Mucosa of rectum (tissue), 2 donors: Measurements from ENCODE around the gene ENSA.
"Not testable (repeated sequence)": the region's sequence is repeated elsewhere in the genome, so short reads cannot be mapped to it uniquely, and the experiment has no call there.

Source experiments
- H3K27ac ChIP-seq, 2 donors: one replicate each; pipeline ENCODE4 v1.7.0; 2013; ENCODE audit warnings: inconsistent platforms in 2 of 2, low read depth in 2 of 2, low read length in 2 of 2
- H3K27me3 ChIP-seq, 2 donors: one replicate each; pipeline ENCODE4 v1.7.0; 2013; ENCODE audit warnings: low read length in 2 of 2; ENCODE audit not compliant: control insufficient read depth in 2 of 2, insufficient read depth in 2 of 2
- H3K36me3 ChIP-seq, 2 donors: one replicate each; pipeline ENCODE4 v1.7.0; 2013; ENCODE audit warnings: low read length in 2 of 2; ENCODE audit not compliant: control insufficient read depth in 2 of 2, insufficient read depth in 2 of 2
- H3K4me1 ChIP-seq, 2 donors: one replicate each; pipeline ENCODE4 v1.7.0; 2013; ENCODE audit warnings: low read length in 2 of 2, mild to moderate bottlenecking in 1 of 2; ENCODE audit not compliant: control insufficient read depth in 2 of 2, insufficient read depth in 2 of 2
- H3K4me3 ChIP-seq, 2 donors: one replicate each; pipeline ENCODE4 v1.7.0; 2013; ENCODE audit warnings: low read length in 2 of 2
- H3K9ac ChIP-seq, 2 donors: one replicate each; pipeline ENCODE4 v1.7.0; 2013; ENCODE audit warnings: low read length in 2 of 2, low read depth in 1 of 2, mild to moderate bottlenecking in 1 of 2
- H3K9me3 ChIP-seq, 2 donors: one replicate each; pipeline ENCODE4 v1.7.0; 2013; ENCODE audit warnings: low read length in 2 of 2; ENCODE audit not compliant: control insufficient read depth in 2 of 2
- donor health status: healthy.
- donor health status: Normal muscosa, but diverticular disease.

ENSA gene

GRCh38 chr1:150609732-150610131 lies 19.7 kb downstream of the ENSA start:
- Histone ChIP-seq H3K9me3 (no peaks in the 10 kb centered on the region), H3K4me1 (peaks cover 29 to 41% of the 10 kb centered on the region in 2 donors), H3K9ac (no peak overlapping the region), H3K27ac (peak overlapping the region; percentile 58 to 87), H3K27me3 (no peaks in the 10 kb centered on the region), H3K36me3 (peaks cover 0 to 3% of the 10 kb centered on the region in 2 donors), H3K4me3 (no peak overlapping the region)

- Histone ChIP-seq H3K27me3 (no peaks in the 10 kb centered on the region), H3K9me3 (no peaks in the 10 kb centered on the region), H3K27ac (no peak overlapping the region), H3K4me1 (peaks cover 6 to 18% of the 10 kb centered on the region in 2 donors), H3K36me3 (peaks cover 0 to 3% of the 10 kb centered on the region in 2 donors), H3K4me3 (no peak overlapping the region), H3K9ac (no peak overlapping the region)
Observed at GRCh38 chr1:150606463-150607142, 22.8 kb downstream of the ENSA start.

GRCh38 chr1:150605451-150605731 lies 24.0 kb downstream of the ENSA start:
- not testable (repeated sequence) for H3K4me1 ChIP-seq, H3K9ac ChIP-seq, H3K27me3 ChIP-seq, H3K4me3 ChIP-seq, H3K27ac ChIP-seq, H3K36me3 ChIP-seq, H3K9me3 ChIP-seq

GRCh38 chr1:150604226-150604588 lies 25.2 kb downstream of the ENSA start:
- H3K4me3 ChIP-seq: no peak overlapping the region
- H3K36me3 ChIP-seq: peaks cover 0 to 2% of the 10 kb centered on the region in 2 donors
- H3K9me3 ChIP-seq: no peaks in the 10 kb centered on the region
- peaks cover 0 to 5% of the 10 kb centered on the region in 2 donors for H3K4me1 ChIP-seq
- H3K9ac ChIP-seq: no peak overlapping the region
- H3K27ac ChIP-seq: peak overlapping the region; percentile 50 to 62
- H3K27me3 ChIP-seq: no peaks in the 10 kb centered on the region

- H3K36me3 ChIP-seq: no peaks in the 10 kb centered on the region
- no peaks in the 10 kb centered on the region for H3K27me3 ChIP-seq
- H3K4me3 ChIP-seq: no peak overlapping the region
- H3K9me3 ChIP-seq: no peaks in the 10 kb centered on the region
- no peak overlapping the region for H3K9ac ChIP-seq
- H3K27ac ChIP-seq: no peak overlapping the region
- H3K4me1 ChIP-seq: peaks cover 0 to 5% of the 10 kb centered on the region in 2 donors
Observed at GRCh38 chr1:150603711-150604110, 25.7 kb downstream of the ENSA start.

GRCh38 chr1:150602372-150602771 lies 27.0 kb downstream of the ENSA start:
- H3K27me3 ChIP-seq, H3K9ac ChIP-seq, H3K27ac ChIP-seq, H3K4me3 ChIP-seq, H3K9me3 ChIP-seq, H3K36me3 ChIP-seq, H3K4me1 ChIP-seq: not testable (repeated sequence)

- Histone ChIP-seq H3K27me3 (no peaks in the 10 kb centered on the region), H3K9ac (no peak overlapping the region), H3K36me3 (no peaks in the 10 kb centered on the region), H3K4me1 (peaks cover 0 to 7% of the 10 kb centered on the region in 2 donors), H3K9me3 (no peaks in the 10 kb centered on the region), H3K4me3 (no peak overlapping the region), H3K27ac (no peak overlapping the region)
Observed at GRCh38 chr1:150601540-150601939, 27.9 kb downstream of the ENSA start.

- not testable (repeated sequence) for H3K36me3 ChIP-seq, H3K9ac ChIP-seq, H3K27me3 ChIP-seq, H3K4me3 ChIP-seq, H3K27ac ChIP-seq, H3K9me3 ChIP-seq, H3K4me1 ChIP-seq
Observed at GRCh38 chr1:150598346-150598745, 31.1 kb downstream of the ENSA start.

- H3K27me3 ChIP-seq: no peaks in the 10 kb centered on the region
- H3K4me1 ChIP-seq: peaks cover 0 to 3% of the 10 kb centered on the region in 2 donors
- peaks cover 0 to 2% of the 10 kb centered on the region in 2 donors for H3K36me3 ChIP-seq
- H3K9ac ChIP-seq: no peak overlapping the region
- H3K4me3 ChIP-seq: no peak overlapping the region
- H3K9me3 ChIP-seq: no peaks in the 10 kb centered on the region
- H3K27ac ChIP-seq: peak overlapping the region in 1 of 2 donors; percentile 13
Observed at GRCh38 chr1:150596976-150597375, 32.4 kb downstream of the ENSA start.

- H3K4me1 ChIP-seq: peaks cover 0 to 3% of the 10 kb centered on the region in 2 donors
- H3K27me3 ChIP-seq: no peaks in the 10 kb centered on the region
- H3K9me3 ChIP-seq: no peaks in the 10 kb centered on the region
- peak overlapping the region; percentile 32 to 57 for H3K27ac ChIP-seq
- peaks cover 0 to 2% of the 10 kb centered on the region in 2 donors for H3K36me3 ChIP-seq
- H3K9ac ChIP-seq: no peak overlapping the region
- H3K4me3 ChIP-seq: no peak overlapping the region
Observed at GRCh38 chr1:150596095-150596892, 33.1 kb downstream of the ENSA start.
